ENCODE results near the gene NUTM2B.
"Not testable (repeated sequence)": the region's sequence is repeated elsewhere in the genome, so short reads cannot be mapped to it uniquely, and the experiment has no call there.

NUTM2B gene, protein sequence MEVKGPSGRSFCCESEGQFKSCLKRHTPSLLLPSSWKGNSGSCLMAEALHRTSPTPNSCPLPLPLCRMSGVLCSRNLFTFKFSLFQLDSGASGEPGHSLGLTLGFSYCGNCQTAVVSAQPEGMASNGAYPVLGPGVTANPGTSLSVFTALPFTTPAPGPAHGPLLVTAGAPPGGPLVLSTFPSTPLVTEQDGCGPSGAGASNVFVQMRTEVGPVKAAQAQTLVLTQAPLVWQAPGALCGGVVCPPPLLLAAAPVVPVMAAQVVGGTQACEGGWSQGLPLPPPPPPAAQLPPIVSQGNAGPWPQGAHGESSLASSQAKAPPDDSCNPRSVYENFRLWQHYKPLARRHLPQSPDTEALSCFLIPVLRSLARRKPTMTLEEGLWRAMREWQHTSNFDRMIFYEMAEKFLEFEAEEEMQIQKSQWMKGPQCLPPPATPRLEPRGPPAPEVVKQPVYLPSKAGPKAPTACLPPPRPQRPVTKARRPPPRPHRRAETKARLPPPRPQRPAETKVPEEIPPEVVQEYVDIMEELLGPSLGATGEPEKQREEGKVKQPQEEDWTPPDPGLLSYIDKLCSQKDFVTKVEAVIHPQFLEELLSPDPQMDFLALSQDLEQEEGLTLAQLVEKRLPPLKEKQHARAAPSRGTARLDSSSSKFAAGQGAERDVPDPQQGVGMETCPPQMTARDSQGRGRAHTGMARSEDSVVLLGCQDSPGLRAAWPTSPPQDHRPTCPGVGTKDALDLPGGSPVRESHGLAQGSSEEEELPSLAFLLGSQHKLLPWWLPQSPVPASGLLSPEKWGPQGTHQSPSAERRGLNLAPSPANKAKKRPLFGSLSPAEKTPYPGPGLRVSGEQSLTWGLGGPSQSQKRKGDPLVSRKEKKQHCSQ

DNA sequence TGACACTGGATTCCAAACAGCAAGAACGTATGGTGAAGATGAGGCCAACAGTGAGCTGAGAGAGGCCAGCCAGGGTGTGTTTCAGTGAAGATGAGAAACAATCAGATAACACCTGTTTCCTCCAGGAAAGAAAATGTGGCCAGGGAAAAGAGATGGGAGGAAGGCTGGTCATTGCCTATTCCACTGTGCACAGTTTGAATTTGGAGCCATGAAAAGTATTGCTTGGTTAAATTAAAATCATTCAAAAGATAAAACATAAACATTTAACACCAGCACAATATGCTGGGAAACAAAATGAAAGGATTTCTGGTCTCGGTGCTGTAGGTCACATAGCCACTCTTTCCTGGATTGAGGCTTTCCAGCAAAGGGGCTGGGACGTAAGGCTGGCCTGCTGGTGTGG, at the start of gene NUTM2B:
Gene NUTM2B, plus strand, starts transcription at position 301 of the 400 bp plus-strand sequence. CDS start 383 bp downstream, outside the sequence.
- not testable (repeated sequence) for DNase-seq (ENCODE audit: low read depth)

DNA sequence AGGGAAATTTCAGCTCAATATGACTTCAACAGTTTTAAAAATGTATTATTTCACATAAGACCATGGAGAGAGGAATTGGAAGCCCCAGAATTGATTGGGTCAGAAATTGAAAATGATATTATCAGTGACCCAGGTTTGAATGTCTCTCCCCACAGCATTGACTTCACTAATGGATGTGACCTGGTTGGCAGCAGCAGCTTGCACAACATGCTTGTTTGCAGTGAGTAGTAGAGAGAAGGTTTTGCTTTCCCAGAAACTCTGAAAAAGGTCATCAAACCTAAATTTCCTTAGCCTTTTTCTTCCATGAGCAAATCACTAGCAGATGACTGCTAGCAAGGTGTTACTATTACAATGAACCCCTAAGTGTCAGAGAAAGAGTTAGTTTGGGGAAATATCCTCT, 39.7 kb upstream of the NUTM2B start:
- DNase-seq (ENCODE audit: low read depth), result not testable (repeated sequence)

GRCh38 chr10:79664686-79665085, 38.3 kb upstream of the NUTM2B start:
- DNase-seq (ENCODE audit: low read depth), result not testable (repeated sequence)

DNA sequence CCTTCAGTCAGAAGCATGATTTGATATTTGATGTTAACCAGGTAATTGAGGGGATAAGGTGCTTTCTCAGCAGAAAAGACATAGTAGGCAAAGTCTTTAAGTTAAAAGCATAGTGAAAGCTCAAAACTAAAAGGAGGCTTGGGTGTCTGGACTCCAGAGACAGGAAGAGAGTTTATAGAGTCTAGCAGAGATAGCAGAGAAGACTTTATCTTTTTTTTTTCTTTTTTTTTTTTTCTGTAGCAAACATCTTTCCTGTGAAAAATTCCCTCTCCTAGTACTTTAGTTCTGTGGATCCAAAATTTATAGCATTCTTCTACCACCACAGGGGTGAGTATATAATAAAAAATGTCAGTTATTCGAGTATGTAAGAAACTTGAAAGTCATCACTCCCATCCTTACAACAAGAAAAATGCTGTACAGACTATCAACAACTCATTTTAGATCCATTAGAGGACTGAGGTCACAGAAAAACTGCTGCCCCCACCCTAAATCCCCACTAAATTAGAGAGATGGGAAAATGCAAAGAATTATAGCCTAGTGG, 33.7 kb upstream of the NUTM2B start:
- DNase-seq (ENCODE audit: low read depth), result not testable (repeated sequence)

DNA sequence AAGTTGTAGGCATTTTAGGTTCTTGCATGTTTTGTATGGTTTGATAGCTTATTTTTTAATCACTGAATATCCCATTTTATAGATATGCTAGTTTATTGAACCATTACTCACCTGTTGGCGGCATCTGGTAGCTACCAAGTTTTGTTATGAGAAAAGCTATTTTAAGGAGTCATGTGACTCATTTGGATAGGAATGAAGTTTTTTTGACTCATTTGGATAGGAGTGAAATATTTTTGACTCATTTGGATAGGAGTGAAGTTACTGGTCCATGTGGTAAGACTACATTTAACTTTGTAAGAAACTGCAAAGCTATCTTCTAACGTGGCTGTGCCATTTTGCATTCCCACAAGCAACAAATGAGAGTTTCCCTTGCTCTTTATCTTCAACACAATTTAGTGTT, 28.1 kb upstream of the NUTM2B start:
- DNase-seq (ENCODE audit: low read depth), result not testable (repeated sequence)

DNA sequence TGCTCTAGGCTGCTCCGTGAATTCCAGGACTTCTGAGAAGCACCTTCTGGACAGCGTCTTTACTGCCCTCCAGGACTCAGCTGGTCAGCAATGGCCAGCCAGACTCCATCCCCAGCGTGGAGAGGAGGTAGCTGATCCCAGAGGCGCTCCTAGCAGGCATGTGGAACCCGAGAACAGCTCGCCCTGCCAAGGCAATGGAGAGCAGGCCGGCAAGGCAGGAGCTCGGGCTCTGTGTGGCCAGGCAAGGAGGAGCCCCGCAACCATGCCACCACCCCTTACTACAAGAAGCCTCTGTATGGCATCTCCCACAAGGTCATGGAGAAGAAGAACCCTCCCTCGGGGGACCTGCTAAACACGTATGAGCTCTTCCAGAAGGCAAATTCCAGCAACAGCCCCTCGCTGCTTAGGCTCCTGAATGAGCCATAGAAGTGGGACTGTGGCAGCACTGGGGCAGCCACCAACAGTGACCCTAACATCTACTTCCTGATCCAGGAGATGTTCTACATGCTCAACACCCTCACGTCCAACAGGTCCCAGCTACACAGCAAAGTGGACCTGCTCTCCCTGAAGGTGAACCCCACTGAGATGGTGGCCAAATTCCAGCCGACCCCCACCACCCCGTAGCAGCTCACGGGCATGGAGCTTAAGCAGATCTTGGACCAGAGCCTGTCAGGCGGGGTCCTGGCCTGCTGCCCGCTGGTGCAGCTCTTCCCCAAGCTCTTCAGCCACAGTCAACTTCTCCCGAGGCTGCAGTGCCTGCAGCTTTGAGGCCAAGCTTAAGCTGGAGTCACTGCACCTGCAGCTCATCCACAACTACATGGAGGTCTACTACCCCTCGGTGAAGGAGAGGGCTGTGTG, 19.8 kb upstream of the NUTM2B start:
- DNase-seq (ENCODE audit: low read depth), result not testable (repeated sequence)

GRCh38 chr10:79683884-79684720, 18.9 kb upstream of the NUTM2B start:
- DNase-seq (ENCODE audit: low read depth), result not testable (repeated sequence)

- DNase-seq (ENCODE audit: low read depth), result not testable (repeated sequence)
These were observed 17.9 kb upstream of the NUTM2B start for GRCh38 chr10:79685044-79685685.

DNA sequence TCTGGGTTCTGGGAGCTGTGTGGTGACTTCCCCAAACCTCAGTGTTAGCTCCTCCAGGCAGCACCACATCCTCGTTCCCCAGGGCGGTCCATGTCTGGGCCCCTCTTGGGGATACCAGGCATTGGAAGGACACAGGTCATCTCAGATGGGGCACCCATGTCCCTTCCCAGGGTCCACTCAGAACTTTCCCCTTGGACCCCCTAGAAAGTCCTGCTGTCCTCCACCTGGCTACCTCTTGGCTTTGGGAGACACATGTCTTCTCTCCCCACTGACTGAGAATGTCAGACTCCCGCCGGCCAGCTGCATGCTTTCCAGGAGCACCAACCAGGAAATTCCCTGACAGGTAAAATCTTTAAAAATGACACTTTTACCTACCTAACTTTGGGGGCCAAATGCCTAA, 16.4 kb upstream of the NUTM2B start:
- DNase-seq (ENCODE audit: low read depth), result not testable (repeated sequence)

DNA sequence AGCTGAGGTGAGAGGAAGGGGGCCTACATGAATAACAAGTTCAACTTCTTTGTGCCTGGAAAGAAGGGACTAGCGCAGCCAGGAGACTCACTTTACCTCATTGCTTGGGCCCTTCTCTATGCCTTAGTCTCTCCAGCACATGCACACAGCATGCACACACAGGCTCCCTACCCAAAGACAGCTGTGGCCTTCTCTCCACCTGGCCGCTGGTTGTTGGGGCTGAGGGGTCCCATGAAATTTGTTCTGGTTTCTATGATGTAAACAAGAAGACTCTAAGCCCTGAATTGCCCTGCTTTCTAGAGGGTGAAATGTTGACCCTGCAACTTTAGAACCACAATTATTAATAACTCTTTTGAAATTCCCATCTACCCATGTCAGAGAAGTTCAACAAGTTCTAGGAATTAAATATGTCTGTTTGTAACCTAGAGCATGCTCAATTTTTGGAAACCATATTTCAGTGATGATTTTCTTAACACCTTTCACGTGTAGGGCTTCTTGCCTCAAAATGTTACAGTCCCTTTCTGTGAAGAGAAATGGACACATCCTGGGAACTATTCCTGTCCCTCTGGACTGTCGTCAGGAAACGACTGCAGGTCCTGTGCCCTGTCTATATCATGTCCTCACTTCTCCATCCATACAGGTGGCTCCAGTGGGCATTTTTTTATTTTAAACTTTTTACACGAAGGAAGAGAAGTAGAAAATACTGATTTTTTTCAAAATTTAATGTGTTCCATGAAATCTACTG, 15.4 kb upstream of the NUTM2B start:
- DNase-seq (ENCODE audit: low read depth), result not testable (repeated sequence)

GRCh38 chr10:79688798-79689197, 14.2 kb upstream of the NUTM2B start:
- not testable (repeated sequence) for DNase-seq (ENCODE audit: low read depth)

DNA sequence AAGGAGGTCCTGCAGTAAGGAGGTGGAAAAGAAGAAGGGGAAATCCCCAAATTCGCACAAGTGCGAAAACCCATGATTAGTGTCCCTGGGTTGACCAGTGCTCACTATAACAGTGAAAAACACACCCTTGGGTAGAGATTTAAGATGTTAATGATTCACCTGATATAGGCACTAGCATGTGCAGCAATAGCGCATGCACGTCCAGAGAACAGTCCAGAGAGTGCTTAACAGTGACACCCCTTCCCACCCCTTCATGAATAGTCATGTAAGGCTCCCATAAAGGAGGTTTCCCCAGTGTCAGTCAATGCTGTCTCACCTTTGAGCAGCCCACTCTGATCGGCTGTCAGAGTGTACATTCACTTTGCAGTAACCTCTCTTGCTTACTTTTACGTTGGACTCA, 6.4 kb upstream of the NUTM2B start:
- DNase-seq (ENCODE audit: low read depth), result not testable (repeated sequence)

DNA sequence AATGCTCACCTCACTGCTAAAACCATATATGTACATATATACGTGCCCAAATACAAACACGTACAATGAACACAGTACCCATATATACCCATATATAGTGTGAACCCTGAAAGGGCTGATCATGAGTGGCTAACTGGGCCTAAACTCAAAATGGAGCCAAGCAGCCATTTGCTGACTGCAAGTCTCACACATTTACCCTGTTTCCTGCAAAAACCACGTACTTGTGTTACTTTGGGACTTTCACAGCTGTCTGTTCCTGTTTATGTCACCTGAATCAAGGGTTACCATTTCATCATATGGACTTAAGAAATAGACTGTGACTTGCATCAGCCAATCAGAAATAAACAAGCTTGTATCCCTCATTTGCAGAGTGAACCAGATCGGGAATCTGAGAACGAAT, 5.9 kb upstream of the NUTM2B start:
- DNase-seq (ENCODE audit: low read depth), result not testable (repeated sequence)

- not testable (repeated sequence) for DNase-seq (ENCODE audit: low read depth)
These were observed 2.6 kb upstream of the NUTM2B start for GRCh38 chr10:79700381-79700944.

DNA sequence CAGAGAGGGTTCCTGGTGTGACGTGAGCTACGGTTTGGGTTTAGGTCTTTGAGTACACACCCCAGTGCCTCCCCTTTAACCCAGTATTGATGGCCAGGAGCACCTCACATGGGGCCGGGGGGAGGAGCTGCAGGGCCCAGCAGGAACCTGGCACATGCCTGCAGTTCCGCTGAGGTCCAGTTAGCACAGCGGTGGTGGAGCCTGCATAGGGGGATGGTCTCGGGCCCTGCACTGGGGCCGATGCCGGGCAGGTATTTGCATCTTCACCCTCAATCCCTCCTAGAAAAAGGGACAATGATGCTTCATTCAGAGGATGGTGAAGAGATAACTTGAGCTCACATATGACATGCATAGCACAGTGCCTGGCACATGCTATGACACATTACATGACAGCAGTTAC, 4.0 kb downstream of the NUTM2B start:
- DNase-seq (ENCODE audit: low read depth), result not testable (repeated sequence)

GRCh38 chr10:79714976-79715375, 11.9 kb downstream of the NUTM2B start:
- not testable (repeated sequence) for DNase-seq (ENCODE audit: low read depth)

DNA sequence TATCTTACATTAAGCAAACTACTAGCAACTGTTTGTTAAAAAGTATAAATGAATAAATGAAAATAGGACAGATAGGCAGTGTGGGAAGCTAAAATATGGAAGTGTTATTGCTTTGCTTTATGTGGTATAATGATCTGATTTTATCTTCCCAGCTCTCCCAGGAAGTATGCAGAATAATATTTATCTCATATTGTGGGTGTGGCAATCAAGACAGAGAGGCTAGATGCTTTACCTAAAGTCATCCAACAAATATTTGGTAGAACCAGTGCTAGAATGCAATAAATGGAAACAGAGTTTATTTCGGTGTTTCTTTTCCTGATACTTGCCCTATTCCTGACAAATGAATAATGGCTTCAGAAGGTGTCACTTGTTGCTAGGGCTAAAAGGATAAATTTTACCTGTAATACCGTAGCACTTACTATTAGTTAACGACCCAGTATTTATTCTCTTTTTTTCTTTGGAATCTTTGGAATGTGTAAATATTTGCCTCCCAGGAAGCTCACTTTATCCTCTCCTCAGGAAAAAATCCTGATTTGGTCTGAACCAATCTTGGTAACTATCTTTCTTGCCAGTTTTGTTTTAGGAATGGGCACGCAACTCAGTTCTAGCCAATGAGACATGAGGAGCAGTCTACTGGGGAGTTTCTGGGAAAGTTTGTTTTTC, 14.0 kb downstream of the NUTM2B start:
- not testable (repeated sequence) for DNase-seq (ENCODE audit: low read depth)

DNA sequence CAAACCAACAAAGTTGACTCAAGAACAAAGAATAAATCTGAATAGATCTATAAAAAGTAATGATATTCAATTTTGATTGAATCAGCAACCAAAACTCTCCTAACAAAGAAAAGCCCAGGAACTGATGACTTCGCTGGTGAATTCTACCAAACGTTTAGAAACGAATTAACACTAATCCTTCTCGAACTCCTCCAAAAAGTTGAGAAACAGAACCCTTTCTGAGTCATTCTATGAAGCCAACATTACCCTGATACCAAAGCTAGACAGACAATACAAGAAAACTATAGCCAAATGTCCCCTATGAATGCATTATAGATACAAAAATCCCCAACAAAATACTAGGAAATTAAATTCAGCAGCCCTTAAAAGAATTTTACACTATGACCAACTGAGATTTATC, 17.0 kb downstream of the NUTM2B start:
- DNase-seq (ENCODE audit: low read depth), result not testable (repeated sequence)
